GM12892 (cell line): ENCODE data around the gene TSGA10.

ENCODE experiments used
- POLR2A ChIP-seq: IDR thresholded peaks from 2 replicates; pipeline ENCODE4 v1.6.1; 2011; ENCODE audit warnings: low read depth, low read length, control low read depth
- POLR2AphosphoS5 ChIP-seq: IDR thresholded peaks from 2 replicates; pipeline ENCODE4 v1.6.1; 2011; ENCODE audit warnings: low read depth, low read length, control low read depth
- TAF1 ChIP-seq: IDR thresholded peaks from 2 replicates; pipeline ENCODE4 v1.6.1; 2011; ENCODE audit warnings: low read depth, mild to moderate bottlenecking, control low read depth, low read length, borderline replicate concordance

- TF ChIP-seq TAF1 (no peak), POLR2AphosphoS5 (no peak), POLR2A (no peak)
These were observed 72.9 kb downstream of the TSGA10 start for GRCh38 chr2:99081891-99082290.
